Muscle layer of duodenum (tissue), 2 donors: ENCODE results near the gene FERMT1.
"Not testable (repeated sequence)": the region's sequence is repeated elsewhere in the genome, so short reads cannot be mapped to it uniquely, and the experiment has no call there.

Experiments
- H3K27ac ChIP-seq: one replicate; pipeline ENCODE4 v1.7.0; 2013; ENCODE audit warnings: mild to moderate bottlenecking, low read length
- H3K27me3 ChIP-seq: one replicate; pipeline ENCODE4 v1.7.0; 2013; ENCODE audit warnings: low read depth, mild to moderate bottlenecking, control low read depth, low read length
- H3K36me3 ChIP-seq, 2 donors: one replicate each; pipeline ENCODE4 v1.7.0; 2013; ENCODE audit warnings: low read length in 2 of 2, control low read depth in 1 of 2, mild to moderate bottlenecking in 1 of 2; ENCODE audit not compliant: insufficient read depth in 2 of 2, control insufficient read depth in 1 of 2
- H3K4me1 ChIP-seq, 2 donors: one replicate each; pipeline ENCODE4 v1.7.0; 2013; ENCODE audit warnings: low read length in 2 of 2, mild to moderate bottlenecking in 2 of 2, control low read depth in 1 of 2, moderate library complexity in 1 of 2; ENCODE audit not compliant: insufficient read depth in 2 of 2, control insufficient read depth in 1 of 2
- H3K4me3 ChIP-seq, 2 donors: one replicate each; pipeline ENCODE4 v1.7.0; 2013; ENCODE audit warnings: low read length in 2 of 2, low read depth in 1 of 2, mild to moderate bottlenecking in 1 of 2
- H3K9me3 ChIP-seq, 2 donors: one replicate each; pipeline ENCODE4 v1.7.0; 2013; ENCODE audit warnings: low read length in 2 of 2, control low read depth in 1 of 2, mild to moderate bottlenecking in 1 of 2; ENCODE audit not compliant: control insufficient read depth in 1 of 2
- donor health status: healthy.

Gene FERMT1

GRCh38 chr20:6037082-6037481 is 85.7 kb downstream of the FERMT1 start:
- Histone ChIP-seq H3K4me1 (peaks cover 0 to 5% of the 10 kb centered on the region in 2 donors), H3K4me3 (no peak overlapping the region), H3K27ac (no peak overlapping the region), H3K27me3 (no peaks in the 10 kb centered on the region), H3K36me3 (peaks cover 36 to 39% of the 10 kb centered on the region in 2 donors), H3K9me3 (no peaks in the 10 kb centered on the region)

- Histone ChIP-seq H3K4me3 (no peak overlapping the region), H3K4me1 (peaks cover 0 to 5% of the 10 kb centered on the region in 2 donors), H3K27me3 (no peaks in the 10 kb centered on the region), H3K9me3 (no peaks in the 10 kb centered on the region), H3K27ac (no peak overlapping the region), H3K36me3 (peaks cover 31 to 36% of the 10 kb centered on the region in 2 donors)
Observed at GRCh38 chr20:6036213-6036612, 86.6 kb downstream of the FERMT1 start.

DNA sequence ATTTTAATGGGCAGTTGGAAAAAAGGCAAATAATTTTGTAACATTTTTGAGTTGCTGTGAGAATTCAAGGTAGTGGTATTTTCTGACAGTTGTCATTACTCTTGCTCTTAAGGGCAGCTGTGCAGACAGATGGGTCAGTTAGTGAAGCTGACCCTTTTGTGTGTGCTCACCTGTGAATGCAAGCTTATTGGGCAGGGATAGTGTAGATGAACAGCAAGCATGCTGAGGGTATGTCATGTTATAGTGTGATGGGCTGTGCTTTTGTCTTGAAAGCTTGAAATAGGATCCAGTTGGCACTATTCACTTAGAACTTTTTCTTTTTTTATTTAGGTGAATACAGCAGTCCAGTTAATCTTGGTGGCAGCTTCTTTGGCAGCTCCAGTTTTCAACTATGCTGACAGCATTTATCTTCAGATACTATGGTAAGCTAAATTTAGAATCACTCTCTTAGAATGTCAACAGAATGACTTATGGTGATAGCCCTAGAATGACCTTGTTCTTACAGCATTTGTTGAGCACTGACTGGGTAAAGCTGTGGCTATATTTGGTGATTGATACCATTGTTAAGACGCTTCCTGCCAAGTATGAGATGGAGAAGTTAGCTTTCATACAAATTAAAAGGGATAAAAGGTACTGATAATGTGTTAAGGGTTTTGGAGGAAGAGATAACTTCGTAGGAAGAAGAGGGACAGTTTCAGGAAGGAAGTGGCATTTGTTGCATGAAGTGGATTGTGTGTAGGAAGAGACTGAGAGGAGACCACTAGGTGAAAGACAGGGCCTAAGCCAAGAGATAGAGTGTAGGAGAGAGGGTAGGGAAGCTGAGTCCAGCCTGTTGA is 88.5 kb downstream of the FERMT1 start:
- H3K9me3 ChIP-seq: no peaks in the 10 kb centered on the region
- H3K27me3 ChIP-seq: no peaks in the 10 kb centered on the region
- peaks cover 15 to 29% of the 10 kb centered on the region in 2 donors for H3K36me3 ChIP-seq
- no peak overlapping the region for H3K4me3 ChIP-seq
- H3K4me1 ChIP-seq: peaks cover 0 to 14% of the 10 kb centered on the region in 2 donors
- H3K27ac ChIP-seq: no peak overlapping the region

DNA sequence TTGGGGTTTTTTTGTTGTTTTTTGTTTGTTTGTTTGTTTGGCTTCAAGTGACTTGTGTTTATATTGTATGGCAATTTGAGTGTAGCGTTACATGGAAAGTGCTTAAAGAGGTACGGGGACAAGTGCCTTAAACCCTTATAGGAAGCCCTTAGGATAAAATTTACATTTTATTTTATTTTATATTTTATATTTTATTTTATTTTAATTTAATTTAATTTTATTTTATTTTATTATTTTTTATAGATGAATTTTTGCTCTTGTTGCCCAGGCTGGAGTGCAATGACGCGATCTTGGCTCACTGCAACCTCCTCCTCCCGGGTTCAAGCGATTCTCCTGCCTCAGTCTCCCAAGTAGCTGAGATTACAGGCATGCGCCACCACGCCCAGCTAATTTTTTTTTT is 89.9 kb downstream of the FERMT1 start:
- peaks cover 15 to 19% of the 10 kb centered on the region in 2 donors for H3K36me3 ChIP-seq
- not testable (repeated sequence) for H3K27me3 ChIP-seq, H3K4me3 ChIP-seq, H3K27ac ChIP-seq, H3K9me3 ChIP-seq
- peaks cover 5 to 20% of the 10 kb centered on the region in 2 donors for H3K4me1 ChIP-seq

- Histone ChIP-seq H3K4me3 (no peak overlapping the region), H3K36me3 (peaks cover 4 to 12% of the 10 kb centered on the region in 2 donors), H3K9me3 (no peaks in the 10 kb centered on the region), H3K27ac (no peak overlapping the region), H3K27me3 (no peaks in the 10 kb centered on the region), H3K4me1 (peaks cover 5 to 20% of the 10 kb centered on the region in 2 donors)
Observed at GRCh38 chr20:6030453-6031080, 92.3 kb downstream of the FERMT1 start.

DNA sequence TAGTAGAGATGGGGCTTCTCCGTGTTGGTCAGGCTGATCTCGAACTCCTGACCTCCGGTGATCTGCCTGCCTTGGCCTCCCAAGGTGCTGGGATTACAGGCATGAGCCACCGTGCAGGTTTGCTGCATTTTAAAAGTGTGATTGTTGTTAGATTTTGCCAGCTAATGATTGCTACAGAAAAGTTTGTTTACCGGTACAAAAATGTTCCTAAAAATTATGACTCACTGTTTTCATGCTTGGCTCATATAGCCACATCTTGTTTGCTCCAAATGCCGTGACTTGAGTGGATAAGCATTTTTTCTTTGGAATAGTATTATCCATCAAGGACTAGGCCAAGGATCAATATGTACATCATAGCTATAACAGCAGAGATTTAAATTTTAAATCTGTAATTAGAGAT is 93.3 kb downstream of the FERMT1 start:
- Histone ChIP-seq H3K4me3 (no peak overlapping the region), H3K4me1 (peaks cover 5 to 20% of the 10 kb centered on the region in 2 donors), H3K27me3 (no peaks in the 10 kb centered on the region), H3K36me3 (peaks cover 8 to 14% of the 10 kb centered on the region in 2 donors), H3K9me3 (peaks cover 0 to 3% of the 10 kb centered on the region in 2 donors), H3K27ac (no peak overlapping the region)

DNA sequence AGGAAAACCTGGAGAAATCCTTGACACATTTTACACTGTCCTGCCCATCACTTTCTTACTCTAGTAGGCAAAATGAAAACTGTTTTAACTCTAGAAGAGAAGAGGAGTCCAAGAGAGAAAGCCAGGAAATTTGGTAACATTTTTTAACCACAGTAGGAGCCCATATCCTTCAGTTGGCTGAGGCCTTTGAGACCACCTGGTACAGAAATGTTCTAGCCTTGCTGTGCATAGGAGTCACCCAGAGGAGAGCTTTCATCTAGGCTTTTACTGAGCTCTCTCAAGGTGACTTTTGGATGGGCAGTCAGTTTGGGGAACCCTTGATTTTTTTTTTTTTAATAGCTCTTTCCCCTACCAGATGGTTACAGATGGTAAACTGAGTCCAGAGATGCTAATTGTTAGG is 94.0 kb downstream of the FERMT1 start:
- H3K36me3 ChIP-seq: peaks cover 9 to 16% of the 10 kb centered on the region in 2 donors
- H3K27me3 ChIP-seq: no peaks in the 10 kb centered on the region
- H3K4me3 ChIP-seq: no peak overlapping the region
- no peak overlapping the region for H3K27ac ChIP-seq
- H3K4me1 ChIP-seq: peaks cover 5 to 16% of the 10 kb centered on the region in 2 donors
- peaks cover 0 to 3% of the 10 kb centered on the region in 2 donors for H3K9me3 ChIP-seq

- H3K27me3 ChIP-seq: no peaks in the 10 kb centered on the region
- no peak overlapping the region for H3K27ac ChIP-seq
- peaks cover 15 to 17% of the 10 kb centered on the region in 2 donors for H3K36me3 ChIP-seq
- no peak overlapping the region for H3K4me3 ChIP-seq
- H3K9me3 ChIP-seq: peaks cover 0 to 3% of the 10 kb centered on the region in 2 donors
- peaks cover 5 to 15% of the 10 kb centered on the region in 2 donors for H3K4me1 ChIP-seq
Observed at GRCh38 chr20:6026051-6026450, 96.8 kb downstream of the FERMT1 start.
